Left hindlimb (tissue), 1 donor: Measurements from ENCODE around the gene CACNA2D2.

Experiments used
- DNase-seq: peaks from one replicate; pipeline ENCODE4 v3.0.0-alpha.2; 2018

Gene CACNA2D2

GRCh38 chr3:50390508-50391224 is 112.8 kb downstream of the CACNA2D2 start:
- peak; percentile 70 for DNase-seq

- no peak for DNase-seq
Measured at GRCh38 chr3:50389414-50389767, 114.0 kb downstream of the CACNA2D2 start.

GRCh38 chr3:50388720-50389413 is 114.6 kb downstream of the CACNA2D2 start:
- no peak for DNase-seq

GRCh38 chr3:50388016-50388719 is 115.3 kb downstream of the CACNA2D2 start:
- DNase-seq, result no peak

- DNase-seq, result no peak
Measured at GRCh38 chr3:50385754-50386153, 117.7 kb downstream of the CACNA2D2 start.

- no peak for DNase-seq
Measured at GRCh38 chr3:50383750-50384149, 119.7 kb downstream of the CACNA2D2 start.

GRCh38 chr3:50382722-50383121 is 120.7 kb downstream of the CACNA2D2 start:
- DNase-seq, result no peak

GRCh38 chr3:50381383-50381782 is 122.1 kb downstream of the CACNA2D2 start:
- DNase-seq, result no peak

GRCh38 chr3:50380405-50381085 is 122.9 kb downstream of the CACNA2D2 start:
- no peak for DNase-seq

- no peak for DNase-seq
Measured at GRCh38 chr3:50378757-50379156, 124.7 kb downstream of the CACNA2D2 start.

- DNase-seq, result no peak
Measured at GRCh38 chr3:50378024-50378423, 125.4 kb downstream of the CACNA2D2 start.

- no peak for DNase-seq
Measured at GRCh38 chr3:50375258-50375931, 128.0 kb downstream of the CACNA2D2 start.

GRCh38 chr3:50374363-50375257 is 128.8 kb downstream of the CACNA2D2 start:
- no peak for DNase-seq

- no peak for DNase-seq
Measured at GRCh38 chr3:50373146-50374051, 130.0 kb downstream of the CACNA2D2 start.

- no peak for DNase-seq
Measured at GRCh38 chr3:50372349-50372748, 131.1 kb downstream of the CACNA2D2 start.

GRCh38 chr3:50371133-50371685 is 132.2 kb downstream of the CACNA2D2 start:
- DNase-seq, result no peak

GRCh38 chr3:50370594-50370993 is 132.8 kb downstream of the CACNA2D2 start:
- DNase-seq, result peak; percentile 76

GRCh38 chr3:50369012-50369670 is 134.3 kb downstream of the CACNA2D2 start:
- no peak for DNase-seq

GRCh38 chr3:50365842-50366220 is 137.6 kb downstream of the CACNA2D2 start:
- no peak for DNase-seq
